NCI-H524 (cell line): ENCODE data around the gene SPOP.
A peak's percentile ranks its signal among the peaks of the same experiment; 100 is the strongest.

Experiments
- DNase-seq, 2 experiments: peaks; one replicate each; lab custom pipeline; 2025; lab: John Stamatoyannopoulos, UW

Gene SPOP

GRCh38 chr17:49616086-49616485 lies 61.8 kb downstream of the SPOP start:
- peak in 1 of 2 experiments; percentile 6 for DNase-seq

GRCh38 chr17:49613182-49613800 lies 64.6 kb downstream of the SPOP start:
- no peak for DNase-seq

- no peak for DNase-seq
Measured at GRCh38 chr17:49612726-49613125, 65.2 kb downstream of the SPOP start.

GRCh38 chr17:49610883-49611584 lies 66.9 kb downstream of the SPOP start:
- no peak for DNase-seq

- no peak for DNase-seq
Measured at GRCh38 chr17:49604314-49604869, 73.5 kb downstream of the SPOP start.

GRCh38 chr17:49603720-49604119 lies 74.2 kb downstream of the SPOP start:
- no peak for DNase-seq

GRCh38 chr17:49603238-49603637 lies 74.7 kb downstream of the SPOP start:
- DNase-seq = no peak

- DNase-seq = no peak
Measured at GRCh38 chr17:49602783-49603182, 75.1 kb downstream of the SPOP start.

- no peak for DNase-seq
Measured at GRCh38 chr17:49600949-49601348, 76.9 kb downstream of the SPOP start.

- no peak for DNase-seq
Measured at GRCh38 chr17:49598918-49599317, 79.0 kb downstream of the SPOP start.

GRCh38 chr17:49597928-49598655 lies 79.8 kb downstream of the SPOP start:
- DNase-seq = no peak

GRCh38 chr17:49597436-49597835 lies 80.5 kb downstream of the SPOP start:
- DNase-seq = no peak

- DNase-seq = no peak
Measured at GRCh38 chr17:49596613-49597244, 81.2 kb downstream of the SPOP start.

GRCh38 chr17:49595980-49596379 lies 81.9 kb downstream of the SPOP start:
- no peak for DNase-seq

GRCh38 chr17:49595328-49595727 lies 82.6 kb downstream of the SPOP start:
- no peak for DNase-seq

- peak in 1 of 2 experiments; percentile 15 for DNase-seq
Measured at GRCh38 chr17:49592263-49592662, 85.6 kb downstream of the SPOP start.

GRCh38 chr17:49590874-49591273 lies 87.0 kb downstream of the SPOP start:
- DNase-seq = no peak

GRCh38 chr17:49589577-49589927 lies 88.3 kb downstream of the SPOP start:
- peak; percentile 40 to 85 for DNase-seq

- peak in 1 of 2 experiments; percentile 41 for DNase-seq
Measured at GRCh38 chr17:49588726-49589576, 88.9 kb downstream of the SPOP start.

GRCh38 chr17:49588312-49588711 lies 89.6 kb downstream of the SPOP start:
- DNase-seq = no peak

- DNase-seq = no peak
Measured at GRCh38 chr17:49587366-49588073, 90.4 kb downstream of the SPOP start.
